ENCODE results near the gene PLEKHO2. TPM values are rescaled to one million over a fixed set of nuclear protein-coding genes. Genes with fewer than 3 reads are reported as not detected.

The PLEKHO2 gene
- total RNA-seq, 1 donor from 2014 or later, result 4.9 TPM

Other genes starting within 250 kb of the PLEKHO2 start
- gene RBPMS2, start 66.3 kb upstream of the PLEKHO2 start, total RNA-seq, result not detected
- 1.2 TPM for gene PIF1, start 16.3 kb upstream of the PLEKHO2 start, total RNA-seq
- gene ANKDD1A, start 70.0 kb downstream of the PLEKHO2 start, total RNA-seq, result 12.0 TPM
- gene SPG21, start 148.0 kb downstream of the PLEKHO2 start, total RNA-seq, result 35.4 TPM
- gene MTFMT, start 187.7 kb downstream of the PLEKHO2 start, total RNA-seq, result 15.7 TPM
- gene SLC51B, start 203.5 kb downstream of the PLEKHO2 start, total RNA-seq, result not detected
- gene RASL12, start 226.1 kb downstream of the PLEKHO2 start, total RNA-seq, result 2.2 TPM
- not detected for gene KBTBD13, start 234.8 kb downstream of the PLEKHO2 start, total RNA-seq